HG03571 (cell line): Measurements from ENCODE around the gene FAN1.

ENCODE experiments used
- ATAC-seq: cut with Tn5 transposase; IDR thresholded peaks from one replicate; pipeline ENCODE4 v1.9.1; 2021; ENCODE audit not compliant: unreplicated experiment

Gene FAN1

DNA sequence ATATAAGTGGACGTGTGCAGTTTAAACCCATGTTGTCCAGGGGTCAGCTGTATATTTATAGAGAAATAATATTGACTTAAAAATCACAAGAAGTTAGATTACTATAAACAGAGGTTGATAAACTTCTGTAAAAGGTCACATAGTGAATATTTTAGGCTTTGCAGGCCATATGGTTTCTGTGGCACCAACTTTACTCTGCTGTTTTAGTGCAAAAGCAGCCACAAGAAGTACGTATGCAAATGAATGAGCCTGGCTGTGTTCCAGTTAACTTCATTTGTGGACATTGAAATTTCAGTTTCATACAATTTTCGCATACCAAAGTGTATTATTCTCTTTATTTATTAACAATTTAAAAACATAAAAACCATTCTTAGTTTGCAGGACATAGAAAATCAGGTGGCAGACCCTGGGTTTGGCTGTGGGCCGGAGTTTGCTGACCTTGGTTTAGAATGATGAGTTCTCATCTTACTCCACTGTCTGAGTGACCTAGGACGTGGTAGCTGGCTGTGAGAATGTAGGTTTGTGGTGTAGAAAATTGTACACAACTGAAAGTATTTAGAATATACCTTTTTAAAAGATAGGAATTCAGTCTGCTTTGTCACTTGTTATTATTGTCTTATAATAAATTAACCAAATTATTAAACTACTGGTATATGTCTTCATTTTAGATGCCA is 16.3 kb downstream of the FAN1 start:
- no peak for ATAC-seq

DNA sequence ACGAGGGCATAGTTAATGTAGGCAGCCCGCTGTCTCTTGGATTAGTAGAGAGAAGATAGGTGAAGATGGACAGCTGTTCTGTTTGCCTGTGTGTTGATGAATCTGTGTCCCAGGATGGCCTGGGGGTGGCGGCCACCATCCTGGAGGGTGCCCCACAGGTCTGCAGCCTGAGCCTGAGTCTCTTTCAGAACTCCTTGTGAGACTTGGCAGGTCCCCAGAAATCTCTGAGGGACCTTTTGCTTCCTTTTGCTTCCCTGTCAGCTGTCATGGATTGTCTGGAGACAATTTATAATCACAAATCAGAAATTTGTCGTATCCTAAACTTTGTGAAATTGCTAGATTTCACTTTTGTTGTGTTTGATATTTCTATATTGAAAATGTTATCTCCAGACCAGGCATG is 17.4 kb downstream of the FAN1 start:
- ATAC-seq, result no peak

DNA sequence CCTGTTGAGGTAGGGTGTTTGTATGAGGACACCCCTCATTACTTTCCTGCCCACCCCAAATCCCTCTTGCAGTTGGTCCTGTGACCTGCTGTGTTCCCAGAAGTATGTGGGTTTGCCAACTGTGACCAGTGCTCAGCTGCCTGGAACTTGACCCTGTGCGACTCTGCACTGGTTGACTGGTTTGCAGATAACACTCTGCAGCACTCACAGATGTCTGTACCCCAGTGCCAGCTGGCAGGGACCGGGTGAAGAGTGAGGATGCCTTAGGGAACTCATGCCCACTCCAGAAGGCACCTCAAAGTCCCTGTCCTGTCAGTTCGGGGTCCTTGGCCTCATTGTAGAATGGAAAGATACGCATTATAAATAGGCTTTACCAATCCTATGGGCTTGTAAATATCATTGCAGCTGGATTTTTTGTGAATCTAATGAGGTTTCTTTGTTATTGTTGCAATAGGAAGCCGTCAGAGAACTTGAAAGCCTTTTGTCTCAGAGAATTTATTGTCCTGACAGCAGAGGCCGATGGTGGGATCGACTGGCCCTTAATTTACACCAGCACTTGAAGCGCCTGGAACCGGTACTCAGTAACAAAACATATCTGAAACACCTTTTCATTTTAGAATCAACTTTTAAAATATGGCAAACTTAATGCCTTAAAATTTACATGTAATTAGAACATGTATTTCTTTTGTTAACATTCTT is 18.2 kb downstream of the FAN1 start:
- no peak for ATAC-seq

DNA sequence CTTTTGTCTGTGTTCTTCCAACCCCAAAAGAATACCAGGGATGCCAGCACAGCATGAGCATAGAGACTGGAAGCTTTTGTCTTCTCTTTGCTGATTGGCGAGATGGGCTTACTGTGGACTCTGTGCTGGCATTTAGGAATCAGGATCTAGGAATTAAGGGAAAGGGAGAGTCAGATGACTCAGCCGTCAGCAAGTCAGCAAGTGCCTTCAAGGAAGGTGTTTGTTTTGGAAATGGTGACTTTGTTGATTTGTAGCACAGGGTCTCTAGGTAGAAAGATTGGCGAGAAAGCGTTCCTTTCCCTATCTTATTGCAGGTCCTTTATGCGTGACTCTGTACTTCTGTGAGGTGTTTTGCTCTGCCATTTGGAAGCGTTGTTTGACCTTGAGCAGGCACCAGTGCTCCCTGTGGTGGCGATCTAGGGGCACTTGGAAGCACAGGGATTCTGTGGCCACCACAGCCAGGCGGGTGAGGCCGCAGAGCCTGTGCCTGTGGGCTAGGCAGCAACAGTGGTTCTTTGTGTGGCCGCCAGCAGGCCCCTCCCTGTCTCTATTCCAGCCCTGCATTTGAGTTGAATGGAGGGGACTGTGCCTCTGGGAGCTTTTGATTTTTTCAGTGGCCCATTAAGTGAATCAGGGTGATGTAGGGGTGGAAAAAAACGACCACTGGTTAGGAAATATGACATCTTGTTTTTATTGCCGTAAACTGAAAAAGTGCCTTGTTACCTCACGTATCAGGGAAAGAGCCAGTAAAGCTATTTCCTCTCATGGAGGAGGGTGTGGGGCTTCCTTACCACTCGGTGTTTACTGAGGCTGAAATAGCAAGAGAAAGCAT is 19.0 kb downstream of the FAN1 start:
- ATAC-seq, result no peak

DNA sequence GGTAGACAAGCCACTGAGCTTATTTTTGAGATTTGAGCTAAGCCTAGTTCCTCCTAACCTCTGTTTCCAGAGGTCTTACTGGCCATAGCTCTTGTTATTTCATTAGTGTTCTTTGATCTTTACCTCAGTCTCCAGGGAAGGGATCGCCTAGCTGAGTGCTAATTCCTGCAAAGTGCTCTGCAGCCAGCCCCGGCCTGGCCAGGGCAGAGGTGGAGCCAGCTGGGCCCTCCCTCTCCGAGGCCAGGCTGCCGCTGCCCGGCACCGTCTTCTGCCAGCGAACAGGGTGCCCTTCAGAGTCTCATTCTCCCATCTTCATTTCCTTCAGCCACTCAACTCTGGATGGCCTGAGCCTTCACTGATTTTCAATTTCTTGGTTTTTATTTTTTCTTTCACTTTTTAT is 19.7 kb downstream of the FAN1 start:
- ATAC-seq, result no peak

DNA sequence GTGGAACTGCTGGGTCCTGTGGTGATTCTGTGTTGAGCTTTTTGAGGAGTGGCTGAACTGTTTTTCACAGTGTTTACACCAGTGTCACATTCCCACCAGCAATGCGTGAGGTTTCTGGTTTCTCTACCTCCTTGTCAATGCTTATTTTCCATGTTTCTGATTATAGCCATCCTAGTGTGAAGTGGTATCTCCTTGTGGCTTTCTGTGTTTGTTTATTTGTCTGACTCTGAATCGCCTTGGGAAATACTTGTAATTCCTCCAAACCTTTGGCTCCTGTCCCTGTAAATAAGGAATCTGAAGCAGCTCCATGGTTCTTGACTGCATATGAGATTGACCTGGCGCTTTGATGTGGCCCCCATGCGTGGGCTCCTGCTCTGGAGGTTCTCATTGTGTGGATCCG is 20.6 kb downstream of the FAN1 start:
- no peak for ATAC-seq

DNA sequence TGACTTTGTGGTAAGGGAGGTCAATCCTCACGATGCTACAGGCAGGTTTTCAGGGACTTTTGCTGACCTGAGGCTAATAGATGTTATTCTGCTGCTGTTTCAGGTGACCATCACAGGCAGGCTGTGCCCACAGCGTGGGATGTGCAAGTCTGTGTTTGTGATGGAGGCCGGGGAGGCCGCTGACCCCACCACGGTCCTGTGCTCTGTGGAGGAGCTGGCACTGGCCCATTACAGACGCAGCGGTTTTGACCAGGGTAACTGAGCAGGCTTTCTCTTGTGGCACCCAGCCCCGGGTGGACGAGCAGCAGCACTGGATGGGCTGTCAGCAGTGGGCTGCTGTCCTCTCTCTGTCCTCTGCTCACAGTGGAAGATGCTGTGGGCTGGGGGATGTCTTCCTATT is 22.0 kb downstream of the FAN1 start:
- no peak for ATAC-seq

DNA sequence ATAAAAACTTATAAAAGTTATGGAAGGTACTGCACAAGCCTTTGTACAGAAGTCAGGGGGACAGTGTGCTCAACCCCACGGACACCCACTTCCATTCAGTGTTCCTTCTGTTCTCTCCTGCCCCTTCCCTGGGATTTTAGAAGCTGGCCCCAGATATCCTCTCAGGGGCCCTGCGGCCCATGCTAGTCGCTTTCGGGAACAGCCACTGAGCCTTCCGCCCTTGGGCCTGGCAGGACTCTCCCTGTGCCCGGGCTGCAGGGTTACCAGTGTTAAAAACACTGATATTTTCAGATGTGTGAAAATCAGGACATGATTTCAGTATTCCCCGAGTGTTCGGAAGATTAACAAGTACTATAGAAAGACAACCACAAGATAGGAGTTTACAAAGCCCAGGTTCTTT is 22.4 kb downstream of the FAN1 start:
- no peak for ATAC-seq

DNA sequence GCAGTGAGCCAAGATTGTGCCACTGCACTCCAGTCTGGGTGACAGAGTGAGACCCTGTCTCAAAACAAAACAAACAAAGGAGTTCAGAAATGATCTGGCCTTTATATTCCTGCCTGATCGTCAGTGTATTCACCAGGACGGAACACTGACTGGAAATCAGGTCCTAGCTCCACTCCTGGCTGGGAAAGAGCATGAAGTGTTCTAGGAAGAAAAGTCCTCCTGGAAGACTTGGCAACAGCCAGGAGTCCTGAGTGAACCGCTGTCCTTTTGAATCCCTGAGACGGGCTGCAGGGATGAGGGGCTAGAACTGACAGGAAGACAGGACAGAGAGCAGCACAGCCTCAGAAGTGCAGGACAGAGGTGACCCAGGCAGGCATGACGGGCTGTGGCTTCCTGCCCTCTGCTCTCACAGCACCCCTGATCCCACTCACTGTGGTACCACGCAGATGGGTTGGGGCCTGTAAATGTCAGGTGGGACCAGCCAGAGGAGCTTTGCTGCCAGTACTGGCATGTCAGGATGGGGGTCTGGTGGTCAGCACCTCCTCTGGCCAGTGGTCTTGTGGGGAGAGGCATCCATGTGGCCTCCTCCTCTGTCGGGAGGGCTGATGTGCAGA is 23.5 kb downstream of the FAN1 start:
- ATAC-seq, result no peak

DNA sequence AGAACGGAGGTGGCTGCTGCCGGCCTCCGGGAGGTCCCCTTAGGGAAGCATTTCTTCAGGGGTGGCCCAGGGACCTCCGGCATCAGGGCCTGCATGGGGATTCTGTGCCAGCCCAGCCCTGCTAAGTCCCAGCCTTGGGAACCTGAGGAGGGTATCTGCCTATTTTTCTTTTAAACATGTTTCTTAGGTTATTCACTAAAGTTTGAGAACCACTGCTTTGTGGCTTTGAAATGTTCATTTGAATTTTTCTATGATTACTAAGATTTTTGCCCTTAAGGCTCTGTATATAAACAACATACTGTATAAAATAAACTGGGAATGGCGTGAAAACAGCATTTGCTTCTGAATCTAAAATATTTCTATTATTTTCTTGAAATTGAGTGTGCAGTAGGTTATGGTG is 24.4 kb downstream of the FAN1 start:
- ATAC-seq, result no peak

DNA sequence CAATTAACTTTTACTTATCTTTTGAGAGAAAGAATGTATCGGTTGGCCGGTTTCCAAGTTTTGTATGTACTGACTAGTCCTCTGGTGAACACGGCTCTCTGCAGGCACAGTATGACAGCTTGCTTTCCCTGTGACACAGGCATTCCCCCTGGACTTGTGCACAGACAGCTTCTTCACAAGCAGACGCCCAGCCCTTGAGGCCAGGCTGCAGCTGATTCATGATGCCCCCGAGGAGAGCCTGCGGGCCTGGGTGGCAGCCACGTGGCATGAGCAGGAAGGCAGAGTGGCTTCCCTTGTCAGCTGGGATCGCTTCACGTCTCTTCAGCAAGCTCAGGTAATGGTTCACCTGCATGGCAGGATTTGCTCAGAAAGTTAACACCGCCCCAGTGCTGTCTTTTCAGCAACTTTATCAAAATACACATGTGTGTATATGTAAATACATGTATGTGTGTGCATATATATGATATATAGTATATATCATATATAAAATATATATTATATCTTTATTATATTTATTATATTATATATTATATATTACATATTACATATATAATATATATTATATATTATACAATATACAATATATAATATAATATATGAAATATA is 25.5 kb downstream of the FAN1 start:
- ATAC-seq, result no peak

DNA sequence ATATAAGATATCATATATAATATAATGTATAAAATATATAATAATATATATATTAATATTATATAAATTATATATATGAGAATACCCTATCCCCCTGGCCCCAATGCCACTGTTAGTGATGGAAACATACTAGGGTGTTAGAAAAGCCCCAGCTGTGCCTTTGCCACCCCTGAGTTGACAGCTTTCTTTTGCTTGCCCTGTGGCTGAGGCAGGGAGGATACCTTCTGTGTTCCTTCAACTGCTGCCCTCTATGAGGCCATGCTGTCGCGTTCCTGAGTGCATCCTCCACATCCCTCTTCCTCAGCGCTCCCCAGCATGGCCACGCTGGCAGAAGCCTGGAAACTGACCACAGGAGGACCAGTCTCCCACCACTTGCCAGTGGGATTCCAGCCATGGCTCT is 26.3 kb downstream of the FAN1 start:
- ATAC-seq, result no peak

DNA sequence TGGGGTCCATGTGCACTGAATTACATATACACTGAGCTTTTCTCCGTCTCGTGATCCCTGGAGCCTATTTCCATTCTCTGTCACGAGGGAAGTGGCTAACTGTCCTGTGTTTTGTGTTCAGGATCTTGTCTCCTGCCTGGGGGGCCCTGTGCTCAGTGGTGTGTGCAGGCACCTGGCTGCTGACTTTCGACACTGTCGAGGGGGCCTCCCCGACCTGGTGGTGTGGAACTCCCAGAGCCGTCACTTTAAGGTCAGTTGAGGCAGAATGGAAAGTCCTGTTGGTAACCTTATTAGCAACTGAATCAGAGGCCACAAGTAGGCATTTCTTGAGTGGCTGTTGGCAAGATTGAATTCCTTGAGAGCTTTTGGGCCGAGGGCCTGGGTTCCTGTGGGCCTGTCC is 26.7 kb downstream of the FAN1 start:
- no peak for ATAC-seq

DNA sequence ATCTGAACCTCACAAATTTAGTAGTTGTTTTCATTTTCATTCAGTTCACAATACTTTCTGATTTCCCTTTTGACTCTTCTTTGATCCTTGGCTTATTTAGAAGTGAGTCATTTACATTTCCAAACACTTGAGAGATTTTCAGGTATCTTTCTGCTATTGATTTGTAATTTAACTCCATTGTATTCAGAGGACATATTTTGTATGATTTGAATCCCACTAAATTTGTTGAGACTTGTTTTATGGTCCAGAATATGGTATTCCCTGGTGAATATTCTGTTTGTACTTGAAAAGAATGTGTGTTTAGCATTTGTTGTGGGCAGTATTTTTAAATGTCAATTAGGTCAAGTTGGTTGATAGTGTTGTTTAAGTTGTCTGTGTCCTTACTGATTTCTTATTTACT is 29.6 kb downstream of the FAN1 start:
- ATAC-seq, result no peak

DNA sequence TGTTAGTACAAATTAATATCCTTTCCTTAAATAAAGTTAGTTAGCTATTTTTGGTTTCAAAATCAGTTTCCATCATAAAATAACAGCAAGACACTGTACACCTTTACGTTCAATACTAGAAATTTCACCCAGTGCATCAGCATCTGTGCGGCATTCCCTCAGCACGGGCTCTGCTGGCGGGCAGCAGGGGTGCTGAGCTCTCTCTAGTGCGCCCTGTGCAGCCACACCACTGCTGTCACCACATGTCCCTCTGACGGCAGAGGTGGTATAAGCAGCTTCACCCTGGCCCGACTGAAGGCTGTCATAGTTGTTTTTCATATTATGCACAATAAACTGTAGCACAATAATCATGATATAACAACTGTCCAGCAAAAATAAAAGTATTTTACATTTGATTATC is 35.4 kb downstream of the FAN1 start:
- no peak for ATAC-seq

DNA sequence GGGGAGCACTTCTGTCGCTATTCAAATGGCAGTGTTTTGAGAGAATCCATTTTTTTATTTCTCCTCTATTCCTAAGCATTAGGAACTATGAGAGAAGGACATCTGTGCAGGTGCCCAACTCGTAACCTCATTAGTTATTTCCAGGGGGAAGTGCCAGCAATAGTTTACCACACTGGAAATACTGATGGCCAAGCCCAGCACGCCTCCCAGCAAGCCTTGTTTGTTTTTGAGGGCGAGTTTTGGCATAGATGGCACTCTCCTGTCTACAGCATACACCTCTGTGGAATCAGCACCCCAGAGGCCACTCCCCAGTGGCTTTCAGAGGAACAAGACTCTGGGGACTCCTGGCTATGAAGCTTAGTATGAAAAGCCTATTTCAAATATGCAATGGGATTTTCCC is 36.6 kb downstream of the FAN1 start:
- ATAC-seq, result no peak

DNA sequence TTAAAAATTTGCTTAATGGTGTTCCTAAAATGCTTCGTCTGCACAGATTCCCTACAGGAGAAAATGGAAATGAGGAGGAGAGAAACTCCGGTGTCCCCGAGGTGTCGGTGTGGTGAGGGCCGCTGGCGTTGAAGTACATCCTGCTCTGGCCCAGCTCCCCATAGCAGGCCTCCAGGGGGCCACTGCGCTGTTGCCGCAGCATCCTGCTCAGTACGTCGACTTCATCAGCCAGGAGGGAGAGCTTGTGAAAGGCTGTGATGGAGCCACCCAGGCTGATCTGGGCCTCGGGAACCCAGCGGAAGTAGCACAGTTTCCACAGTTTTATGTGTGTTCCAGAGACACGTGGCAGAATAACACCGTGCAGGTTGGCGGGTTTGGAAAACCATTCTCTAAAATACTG is 37.8 kb downstream of the FAN1 start:
- ATAC-seq, result no peak

DNA sequence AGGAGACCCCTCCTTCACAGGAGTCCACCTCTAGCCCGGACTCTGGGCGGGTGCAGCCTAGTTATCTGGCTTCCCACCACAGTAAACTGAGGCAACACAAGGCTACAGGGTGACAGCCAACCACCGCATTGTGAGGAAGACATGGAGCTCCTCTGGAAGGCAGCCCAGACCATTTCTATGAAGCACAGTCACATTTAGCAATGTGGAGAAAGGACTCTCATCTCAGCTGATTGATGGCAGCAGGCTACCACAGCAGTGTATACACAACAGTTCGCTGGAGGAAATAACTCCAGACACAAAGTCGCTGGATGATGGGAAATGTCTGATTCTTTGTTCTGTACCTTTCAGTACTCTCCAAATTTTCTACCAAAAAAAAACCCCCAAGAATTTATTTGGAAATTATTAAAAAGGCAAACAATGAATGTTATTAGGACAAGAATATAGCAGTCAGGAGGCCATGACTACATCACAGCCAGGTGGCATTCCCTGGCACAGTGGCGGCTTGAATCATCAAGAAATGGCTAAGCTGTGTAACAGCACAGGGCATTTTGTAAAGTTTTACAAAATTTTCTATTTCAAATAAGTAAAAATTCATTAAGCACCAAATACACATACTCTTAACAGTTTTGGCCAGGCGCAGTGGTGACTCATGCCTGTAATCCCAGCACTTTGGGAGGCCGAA is 40.1 kb downstream of the FAN1 start:
- no peak for ATAC-seq

DNA sequence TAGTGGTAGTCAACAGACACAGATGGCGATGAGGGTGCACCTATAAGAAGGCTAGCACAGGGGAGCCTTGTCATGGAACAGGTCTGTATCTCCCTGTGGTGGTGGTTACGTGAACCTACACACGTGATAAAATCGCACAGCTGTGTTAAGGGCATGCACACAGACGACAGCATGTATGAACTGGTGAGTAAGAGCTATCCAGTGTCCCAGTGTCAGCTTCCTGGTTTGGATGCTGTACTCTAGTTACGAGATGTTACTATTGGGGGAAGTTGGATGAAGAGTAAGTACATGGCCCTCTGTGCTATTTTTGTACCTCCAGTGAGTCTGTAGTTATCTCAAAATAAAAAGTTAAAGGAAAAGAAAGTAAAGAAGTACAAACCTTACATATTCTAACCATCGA is 49.5 kb downstream of the FAN1 start:
- no peak for ATAC-seq

DNA sequence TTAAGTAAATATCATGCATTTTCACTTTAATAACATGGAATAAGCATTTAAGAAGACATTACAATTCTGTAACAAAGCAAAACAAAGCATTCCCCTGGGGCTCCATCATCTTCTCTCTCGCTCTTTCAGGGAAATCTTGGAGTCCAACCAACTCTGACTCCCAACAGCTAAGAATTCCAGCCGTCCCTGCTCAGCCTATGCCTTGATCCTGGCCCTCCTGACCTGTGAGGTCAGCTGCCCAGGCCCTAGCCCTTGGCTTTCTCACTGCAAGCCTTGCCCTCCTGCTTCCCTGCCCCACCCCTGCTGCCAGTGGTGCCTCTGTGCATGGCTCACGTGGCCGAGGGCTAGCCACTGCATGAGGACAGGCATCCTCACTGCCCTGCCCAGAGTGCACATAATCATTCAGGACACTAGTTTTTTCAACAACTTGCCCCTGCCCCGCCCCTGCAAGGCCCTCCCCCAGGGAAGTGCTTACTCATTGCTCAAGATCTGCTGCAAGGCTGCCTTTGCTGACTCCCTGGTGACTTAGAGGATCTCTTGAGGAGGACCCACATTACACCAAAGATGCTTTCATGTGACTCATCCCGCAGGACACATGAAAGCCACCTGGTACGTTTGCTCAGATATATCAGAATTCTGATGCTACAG is 50.1 kb downstream of the FAN1 start:
- no peak for ATAC-seq
